Measurements from ENCODE around the gene PBX3. TPM values are rescaled to one million over a fixed set of nuclear protein-coding genes. Genes with fewer than 3 reads are reported as not detected.

The PBX3 gene
- total and polyA plus RNA-seq, 2 donors (not counting 1 experiment from before 2014, with no cell fraction given), result 15.5 to 39.0 TPM

DNA sequence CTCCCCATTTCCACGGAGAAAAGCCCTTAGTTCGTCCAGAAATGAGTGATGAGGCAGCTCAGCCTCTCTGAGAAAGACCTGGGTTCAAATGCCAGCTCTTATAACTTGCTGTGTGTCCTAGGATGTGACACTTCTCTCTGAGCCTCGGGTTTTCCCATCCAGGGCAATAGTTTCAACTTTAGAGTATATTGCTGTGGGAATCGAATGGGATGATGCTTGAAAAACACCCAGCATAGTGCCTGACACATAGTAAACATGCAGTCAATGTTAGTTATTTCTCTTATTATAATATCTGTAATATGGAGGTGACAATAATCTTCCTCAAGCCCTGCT is 39.7 kb upstream of the PBX3 start:
- Histone ChIP-seq H3K79me2 (ENCODE audit: control insufficient read depth, insufficient read depth, low read length) (peaks cover 76% of the 10 kb centered on the region), H3K27ac (ENCODE audit: low read length in 2 of 2) (peak overlapping the region; percentile 75 to 84), H3K4me3 (ENCODE audit: control extremely low read depth in 1 of 5, extremely low read depth in 1 of 5, insufficient read depth in 1 of 5, low read depth in 2 of 5, low read length in 4 of 5) (peak overlapping the region; percentile 73 to 93 (median 81)), H4K20me1 (ENCODE audit: control insufficient read depth, insufficient read depth, low read length, poor library complexity, severe bottlenecking) (no peaks in the 10 kb centered on the region), H3K9ac (ENCODE audit: low read length) (peak overlapping the region; percentile 87), H3K27me3 (replicated peaks in 1 of 4; ENCODE audit: control extremely low read depth in 1 of 4, control insufficient read depth in 3 of 4, insufficient read depth in 4 of 4, low read length in 3 of 4) (peaks cover 0 to 2% (median 0%) of the 10 kb centered on the region in 4 experiments), H3K36me3 (replicated peaks in 1 of 2; ENCODE audit: control extremely low read depth in 1 of 2, control insufficient read depth in 1 of 2, extremely low read depth in 1 of 2, insufficient read depth in 2 of 2, low read length in 1 of 2) (peaks cover 0 to 2% of the 10 kb centered on the region in 2 experiments), H2AFZ (ENCODE audit: insufficient read depth, low read depth, low read length, poor library complexity, severe bottlenecking) (peak overlapping the region; percentile 96), H3K9me3 (ENCODE audit: control extremely low read depth in 1 of 3, control insufficient read depth in 2 of 3, insufficient read depth in 1 of 3, low read length in 2 of 3) (no peaks in the 10 kb centered on the region), H3K4me2 (replicated peaks; ENCODE audit: low read depth, low read length, poor library complexity, severe bottlenecking) (peak overlapping the region; percentile 96), H3K4me1 (ENCODE audit: control insufficient read depth in 2 of 2, insufficient read depth in 2 of 2, low read length in 2 of 2) (peaks cover 20 to 22% of the 10 kb centered on the region in 2 donors)
- DNase-seq (no peak), ATAC-seq (ENCODE audit: low read depth) (no peak)
- Mint-ChIP-seq H3K4me1 (peaks cover 45% of the 10 kb centered on the region), H3K27ac (peak overlapping the region; percentile 88), H3K27me3 (peaks cover 4% of the 10 kb centered on the region), H3K9me3 (ENCODE audit: insufficient read depth) (no peaks in the 10 kb centered on the region), H3K4me3 (peak overlapping the region; percentile 89)
- ChIA-PET CTCF (interaction anchor here (0.9 to 1.9 kb wide), 5 partner anchors 9 to 149 kb away, joined by 3 to 12 read pairs (median 7); no protein-coding TSS in a partner anchor), POLR2A (interaction anchor here (0.9 to 1.6 kb wide), 5 partner anchors 38 to 214 kb away, joined by 3 to 13 read pairs (median 6); no protein-coding TSS in a partner anchor)
- no peak for TF ChIP-seq EZH2 (IDR thresholded peaks at IDR 0.05; ENCODE audit: borderline replicate concordance, insufficient read depth, low read depth, low read length, poor library complexity, severe bottlenecking)
- TF ChIP-seq, protein P1, sequence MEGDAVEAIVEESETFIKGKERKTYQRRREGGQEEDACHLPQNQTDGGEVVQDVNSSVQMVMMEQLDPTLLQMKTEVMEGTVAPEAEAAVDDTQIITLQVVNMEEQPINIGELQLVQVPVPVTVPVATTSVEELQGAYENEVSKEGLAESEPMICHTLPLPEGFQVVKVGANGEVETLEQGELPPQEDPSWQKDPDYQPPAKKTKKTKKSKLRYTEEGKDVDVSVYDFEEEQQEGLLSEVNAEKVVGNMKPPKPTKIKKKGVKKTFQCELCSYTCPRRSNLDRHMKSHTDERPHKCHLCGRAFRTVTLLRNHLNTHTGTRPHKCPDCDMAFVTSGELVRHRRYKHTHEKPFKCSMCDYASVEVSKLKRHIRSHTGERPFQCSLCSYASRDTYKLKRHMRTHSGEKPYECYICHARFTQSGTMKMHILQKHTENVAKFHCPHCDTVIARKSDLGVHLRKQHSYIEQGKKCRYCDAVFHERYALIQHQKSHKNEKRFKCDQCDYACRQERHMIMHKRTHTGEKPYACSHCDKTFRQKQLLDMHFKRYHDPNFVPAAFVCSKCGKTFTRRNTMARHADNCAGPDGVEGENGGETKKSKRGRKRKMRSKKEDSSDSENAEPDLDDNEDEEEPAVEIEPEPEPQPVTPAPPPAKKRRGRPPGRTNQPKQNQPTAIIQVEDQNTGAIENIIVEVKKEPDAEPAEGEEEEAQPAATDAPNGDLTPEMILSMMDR (IDR thresholded peaks at IDR 0.05), result no peak
- 25% methylated on average over 2 of the region's 4 CpGs for WGBS (ENCODE audit: insufficient coverage)
- intact Hi-C loops (cut with micrococcal nuclease), result loop anchor here (1.0 to 5.0 kb wide), 5 partner anchors 39 to 260 kb away; no protein-coding TSS in a partner anchor

DNA sequence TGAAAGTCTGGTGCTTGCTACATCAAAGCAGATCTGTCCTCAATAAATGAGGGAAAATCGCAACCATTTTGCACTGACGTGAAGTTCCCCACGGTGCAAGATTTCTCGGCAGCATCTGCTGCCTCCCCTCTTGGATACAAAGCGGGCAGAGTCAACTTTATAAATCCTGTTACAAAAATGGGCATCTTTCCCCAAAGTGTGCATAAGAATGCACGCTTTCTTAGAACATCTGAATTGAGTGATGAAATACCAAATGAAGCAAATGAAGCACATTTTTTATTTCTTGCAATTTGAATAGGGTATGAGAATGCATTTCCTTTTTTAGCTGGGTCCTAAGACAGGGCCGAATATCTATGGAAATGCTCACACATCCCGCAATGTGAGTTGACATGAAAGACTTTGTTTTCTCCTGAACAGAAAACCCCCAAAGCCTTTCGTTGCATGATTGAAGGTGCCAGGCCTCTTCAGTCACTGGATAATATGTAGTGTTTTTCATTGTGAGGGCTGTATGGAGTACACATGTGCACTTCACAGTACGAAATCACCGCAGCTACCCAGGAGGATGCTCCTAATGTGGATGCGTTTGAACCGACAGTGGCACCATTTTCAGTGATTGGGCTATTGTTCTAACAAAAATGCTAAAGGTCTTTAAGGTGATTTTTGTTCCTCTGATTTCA is 20.6 kb upstream of the PBX3 start:
- Histone ChIP-seq H4K20me1 (ENCODE audit: control insufficient read depth, insufficient read depth, low read length, poor library complexity, severe bottlenecking) (no peaks in the 10 kb centered on the region), H3K4me2 (replicated peaks; ENCODE audit: low read depth, low read length, poor library complexity, severe bottlenecking) (no peak overlapping the region), H3K79me2 (ENCODE audit: control insufficient read depth, insufficient read depth, low read length) (no peaks in the 10 kb centered on the region), H3K4me3 (ENCODE audit: control extremely low read depth in 1 of 5, extremely low read depth in 1 of 5, insufficient read depth in 1 of 5, low read depth in 2 of 5, low read length in 4 of 5) (no peak overlapping the region), H3K27me3 (replicated peaks in 1 of 4; ENCODE audit: control extremely low read depth in 1 of 4, control insufficient read depth in 3 of 4, insufficient read depth in 4 of 4, low read length in 3 of 4) (no peaks in the 10 kb centered on the region), H3K9ac (ENCODE audit: low read length) (no peak overlapping the region), H3K27ac (ENCODE audit: low read length in 2 of 2) (no peak overlapping the region), H3K9me3 (ENCODE audit: control extremely low read depth in 1 of 3, control insufficient read depth in 2 of 3, insufficient read depth in 1 of 3, low read length in 2 of 3) (no peaks in the 10 kb centered on the region), H3K4me1 (ENCODE audit: control insufficient read depth in 2 of 2, insufficient read depth in 2 of 2, low read length in 2 of 2) (no peaks in the 10 kb centered on the region), H3K36me3 (replicated peaks in 1 of 2; ENCODE audit: control extremely low read depth in 1 of 2, control insufficient read depth in 1 of 2, extremely low read depth in 1 of 2, insufficient read depth in 2 of 2, low read length in 1 of 2) (no peaks in the 10 kb centered on the region), H2AFZ (ENCODE audit: insufficient read depth, low read depth, low read length, poor library complexity, severe bottlenecking) (no peak overlapping the region)
- no peak overlapping the region for H3K27ac Mint-ChIP-seq
- no peaks in the 10 kb centered on the region for H3K27me3 Mint-ChIP-seq
- no peak for ATAC-seq (ENCODE audit: low read depth)
- H3K4me1 Mint-ChIP-seq, result no peaks in the 10 kb centered on the region
- WGBS (ENCODE audit: insufficient coverage), result 86% methylated on average over 9 of the region's 13 CpGs
- no peaks in the 10 kb centered on the region for H3K9me3 Mint-ChIP-seq (ENCODE audit: insufficient read depth)
- intact Hi-C loops (cut with micrococcal nuclease), result no loop called here
- H3K4me3 Mint-ChIP-seq, result no peak overlapping the region
- no peak for DNase-seq
- POLR2A ChIA-PET, result no interaction called here
- TF ChIP-seq, protein P1 (IDR thresholded peaks at IDR 0.05), result no peak
- no peak for TF ChIP-seq EZH2 (IDR thresholded peaks at IDR 0.05; ENCODE audit: borderline replicate concordance, insufficient read depth, low read depth, low read length, poor library complexity, severe bottlenecking)
- CTCF ChIA-PET, result interaction anchor here (0.7 kb wide), 1 partner anchor 114 kb away, joined by 3 read pairs; no protein-coding TSS in a partner anchor

Data from B cell (primary cell).